Retinal pigment epithelial cell (primary cell): ENCODE results near the gene POMT1.
"Not testable (repeated sequence)": the region's sequence is repeated elsewhere in the genome, so short reads cannot be mapped to it uniquely, and the experiment has no call there.

ENCODE experiments used
- DNase-seq: peaks from one replicate; pipeline ENCODE4 v3.0.0-alpha.2; 2010; ENCODE audit warnings: low read depth
- H3K4me3 ChIP-seq: 2 replicates; pipeline ENCODE4 v1.5.1; 2011; ENCODE audit warnings: mild to moderate bottlenecking, low read length, control low read depth, moderate library complexity
- TF ChIP-seq, protein P1 (sequence below): conservative IDR thresholded peaks from 2 replicates; pipeline ENCODE4 v1.5.1; 2011; ENCODE audit warnings: low read depth, low read length, control low read depth, inconsistent platforms

The POMT1 gene

DNA sequence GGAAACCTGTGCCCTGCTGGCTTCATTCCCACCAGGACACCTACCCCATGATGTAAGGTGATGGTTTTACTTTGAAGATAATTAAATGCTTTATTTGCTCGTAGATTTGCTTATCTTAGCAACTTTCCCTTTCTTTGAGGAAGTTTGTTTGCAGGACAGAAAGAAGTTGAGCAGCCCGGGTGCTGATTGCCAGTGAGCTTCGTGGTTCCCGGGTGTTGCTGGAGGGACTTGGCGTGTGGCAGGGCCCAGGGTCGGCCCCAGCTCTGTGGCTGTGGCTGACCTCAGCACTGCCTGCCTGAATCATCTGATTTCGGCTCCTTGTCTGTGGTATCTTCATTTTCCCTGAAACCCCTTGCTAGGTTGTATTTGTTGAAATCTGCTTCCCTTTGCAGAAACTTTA, 8.7 kb downstream of the POMT1 start:
- TF ChIP-seq, protein P1, sequence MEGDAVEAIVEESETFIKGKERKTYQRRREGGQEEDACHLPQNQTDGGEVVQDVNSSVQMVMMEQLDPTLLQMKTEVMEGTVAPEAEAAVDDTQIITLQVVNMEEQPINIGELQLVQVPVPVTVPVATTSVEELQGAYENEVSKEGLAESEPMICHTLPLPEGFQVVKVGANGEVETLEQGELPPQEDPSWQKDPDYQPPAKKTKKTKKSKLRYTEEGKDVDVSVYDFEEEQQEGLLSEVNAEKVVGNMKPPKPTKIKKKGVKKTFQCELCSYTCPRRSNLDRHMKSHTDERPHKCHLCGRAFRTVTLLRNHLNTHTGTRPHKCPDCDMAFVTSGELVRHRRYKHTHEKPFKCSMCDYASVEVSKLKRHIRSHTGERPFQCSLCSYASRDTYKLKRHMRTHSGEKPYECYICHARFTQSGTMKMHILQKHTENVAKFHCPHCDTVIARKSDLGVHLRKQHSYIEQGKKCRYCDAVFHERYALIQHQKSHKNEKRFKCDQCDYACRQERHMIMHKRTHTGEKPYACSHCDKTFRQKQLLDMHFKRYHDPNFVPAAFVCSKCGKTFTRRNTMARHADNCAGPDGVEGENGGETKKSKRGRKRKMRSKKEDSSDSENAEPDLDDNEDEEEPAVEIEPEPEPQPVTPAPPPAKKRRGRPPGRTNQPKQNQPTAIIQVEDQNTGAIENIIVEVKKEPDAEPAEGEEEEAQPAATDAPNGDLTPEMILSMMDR: no peak
- DNase-seq: no peak
- H3K4me3 ChIP-seq: no peak overlapping the region

DNA sequence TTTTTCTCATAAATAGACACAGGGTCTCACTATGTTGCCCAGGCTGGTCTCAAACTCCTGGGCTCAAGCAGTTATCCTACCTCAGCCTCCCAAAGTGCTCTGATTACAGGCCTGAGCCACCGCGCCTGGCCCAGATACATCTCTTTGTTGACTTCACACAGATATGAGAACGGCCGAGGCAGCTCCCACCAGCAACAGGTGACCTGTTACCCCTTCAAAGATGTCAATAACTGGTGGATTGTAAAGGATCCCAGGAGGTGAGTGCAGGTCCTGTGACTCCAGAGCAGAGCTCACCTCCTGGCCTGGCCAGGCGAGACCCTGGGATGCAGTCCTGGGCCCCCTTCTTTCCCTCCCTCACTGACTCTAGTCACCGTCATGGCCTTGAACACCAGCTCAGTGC, 9.2 kb downstream of the POMT1 start:
- DNase-seq: no peak
- no peak overlapping the region for H3K4me3 ChIP-seq
- TF ChIP-seq, protein P1: no peak

DNA sequence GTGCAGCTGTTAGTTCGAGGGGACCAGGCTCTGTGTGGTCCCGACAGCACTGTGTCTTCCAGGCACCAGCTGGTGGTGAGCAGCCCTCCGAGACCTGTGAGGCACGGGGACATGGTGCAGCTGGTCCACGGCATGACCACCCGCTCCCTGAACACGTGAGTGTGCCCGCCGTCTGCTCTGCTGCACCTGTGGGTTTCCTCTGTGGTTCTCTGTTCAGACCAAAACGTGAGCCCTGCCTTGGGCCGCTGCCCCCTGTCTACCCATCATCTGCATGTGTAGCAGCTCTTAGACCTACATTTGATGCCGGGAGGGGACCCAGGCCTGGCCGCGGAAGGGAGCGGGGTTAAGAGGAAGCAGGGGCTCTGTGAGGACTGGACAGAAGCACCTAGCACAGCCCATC, 10.5 kb downstream of the POMT1 start:
- no peak for DNase-seq
- H3K4me3 ChIP-seq: no peak overlapping the region
- TF ChIP-seq, protein P1: no peak

GRCh38 chr9:131515559-131516031, 12.9 kb downstream of the POMT1 start:
- H3K4me3 ChIP-seq, DNase-seq: not testable (repeated sequence)

DNA sequence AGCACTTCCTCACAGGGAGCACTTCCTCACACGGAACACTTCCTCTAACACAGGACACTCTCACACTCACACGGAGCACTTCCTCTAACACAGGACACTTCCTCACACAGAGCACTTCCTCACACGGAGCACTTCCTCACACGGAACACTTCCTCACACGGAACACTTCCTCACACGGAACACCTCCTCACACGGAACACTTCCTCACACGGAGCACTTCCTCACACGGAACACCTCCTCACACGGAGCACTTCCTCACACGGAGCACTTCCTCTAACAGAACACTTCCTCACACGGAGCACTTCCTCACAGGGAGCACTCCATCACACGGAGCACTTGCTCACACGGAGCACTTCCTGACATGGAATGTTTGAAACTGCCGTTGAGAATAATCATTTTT, 13.4 kb downstream of the POMT1 start:
- TF ChIP-seq, protein P1: no peak
- H3K4me3 ChIP-seq: no peak overlapping the region
- no peak for DNase-seq

DNA sequence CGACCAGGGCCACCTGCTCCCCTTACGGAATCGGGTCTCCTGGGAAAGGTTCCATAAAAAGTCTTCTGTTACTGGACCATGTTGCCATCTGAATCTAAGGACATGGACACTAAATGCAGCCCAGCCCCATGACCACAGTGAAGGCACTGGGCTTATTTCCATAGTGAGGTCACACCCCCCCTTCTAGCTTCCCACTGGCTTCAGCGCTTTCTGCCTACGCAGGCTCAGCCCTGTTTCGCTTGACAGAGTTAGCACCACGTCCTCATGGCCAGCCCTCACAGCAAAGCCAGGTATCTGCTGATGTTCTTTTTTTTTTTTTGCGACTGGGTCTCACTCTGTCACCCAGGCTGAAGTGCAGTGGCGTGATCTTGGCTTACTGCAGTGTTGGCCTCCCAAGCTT, 14.2 kb downstream of the POMT1 start:
- no peak for DNase-seq
- TF ChIP-seq, protein P1: no peak
- H3K4me3 ChIP-seq: no peak overlapping the region

DNA sequence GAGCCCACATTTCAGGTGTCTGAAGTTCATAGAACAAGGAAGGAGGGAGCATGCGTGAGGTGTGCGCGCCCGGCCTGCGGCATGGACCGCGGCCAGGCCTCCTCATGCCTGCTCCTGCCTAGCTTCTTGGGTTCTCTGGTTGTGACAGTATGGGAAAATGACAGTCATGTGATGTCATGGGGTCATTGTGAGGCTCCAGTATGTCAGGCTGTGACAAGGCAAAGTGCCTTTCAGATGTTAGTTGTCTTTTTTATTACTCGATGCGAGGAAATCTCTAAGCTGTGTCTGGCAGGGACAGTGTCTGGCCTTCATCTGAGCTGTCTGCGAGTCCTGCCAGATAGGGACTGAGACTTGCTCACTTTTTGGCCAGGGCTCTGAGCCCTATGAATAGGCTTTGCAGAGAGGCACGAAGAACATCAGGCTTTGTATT, 15.1 kb downstream of the POMT1 start:
- DNase-seq: no peak
- no peak overlapping the region for H3K4me3 ChIP-seq
- TF ChIP-seq, protein P1: no peak

DNA sequence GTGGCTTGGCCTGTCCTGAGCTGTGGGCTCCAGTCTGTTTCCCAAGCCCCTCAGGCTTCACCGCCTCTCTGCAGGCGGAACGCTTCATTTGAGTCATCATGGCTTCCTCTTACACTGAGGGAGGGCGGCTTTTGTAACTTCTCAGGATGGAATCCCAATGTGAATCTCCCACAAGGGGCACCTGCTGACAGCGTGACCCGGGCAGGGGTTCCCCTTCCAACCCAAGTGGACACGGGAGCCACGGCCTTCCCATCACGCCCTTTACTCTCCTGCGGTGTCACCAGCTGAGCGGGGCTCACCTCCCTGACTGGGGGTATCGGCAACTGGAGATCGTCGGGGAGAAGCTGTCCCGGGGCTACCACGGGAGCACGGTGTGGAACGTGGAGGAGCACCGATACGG, 15.8 kb downstream of the POMT1 start:
- TF ChIP-seq, protein P1: no peak
- DNase-seq: no peak
- no peak overlapping the region for H3K4me3 ChIP-seq
